Measurements from ENCODE around the gene ST3GAL6.

DNA sequence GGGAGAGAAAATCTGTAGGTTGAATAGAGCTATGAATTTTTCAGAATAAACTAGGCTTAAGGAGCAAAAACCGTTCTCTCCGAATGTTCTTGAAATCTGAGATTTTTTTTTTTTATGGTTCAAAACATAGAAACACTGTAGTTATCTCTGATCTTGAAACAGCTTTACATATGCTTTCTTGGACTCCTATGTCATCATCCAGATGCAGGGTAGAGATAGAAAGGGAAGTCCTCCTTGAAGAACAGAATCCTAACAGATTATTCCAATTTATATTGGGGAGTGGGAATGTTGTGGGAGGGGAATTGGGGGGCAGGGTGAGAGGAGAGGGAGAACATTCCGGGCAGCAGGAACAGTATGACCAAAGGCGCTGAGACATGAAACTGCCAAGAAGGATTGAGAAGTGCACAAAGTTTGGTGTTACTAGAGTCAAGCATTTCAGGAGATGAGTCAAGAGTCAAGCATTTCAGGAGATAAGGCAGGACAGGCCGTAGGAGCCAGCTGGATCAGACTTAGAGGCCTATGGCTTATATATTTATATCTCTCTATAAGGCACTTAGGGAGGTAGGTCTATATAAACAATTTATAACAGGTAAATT lies 21.9 kb upstream of the ST3GAL6 start:
- TF ChIP-seq POLR2A (IDR thresholded peaks at IDR 0.05): no peak
- no peak for TF ChIP-seq CTCF (IDR thresholded peaks at IDR 0.05)

Data from Peyer's patch (tissue), 4 donors.